ENCODE data around the gene PPP2R3B.
"Not testable (repeated sequence)": the region's sequence is repeated elsewhere in the genome, so short reads cannot be mapped to it uniquely, and the experiment has no call there.

The PPP2R3B gene

GRCh38 chrX:337331-337831 lies 49.3 kb downstream of the PPP2R3B start:
- DNase-seq (ENCODE audit: low spot score), result no peak

- DNase-seq (ENCODE audit: low spot score), result no peak
Measured at GRCh38 chrX:336227-336626, 50.5 kb downstream of the PPP2R3B start.

- DNase-seq (ENCODE audit: low spot score), result no peak
Measured at GRCh38 chrX:335758-336155, 51.0 kb downstream of the PPP2R3B start.

- no peak for DNase-seq (ENCODE audit: low spot score)
Measured at GRCh38 chrX:334971-335757, 51.5 kb downstream of the PPP2R3B start.

GRCh38 chrX:334331-334891 lies 52.3 kb downstream of the PPP2R3B start:
- no peak for DNase-seq (ENCODE audit: low spot score)

GRCh38 chrX:333611-334311 lies 52.9 kb downstream of the PPP2R3B start:
- no peak for DNase-seq (ENCODE audit: low spot score)

- no peak for DNase-seq (ENCODE audit: low spot score)
Measured at GRCh38 chrX:332916-333610, 53.6 kb downstream of the PPP2R3B start.

- no peak for DNase-seq (ENCODE audit: low spot score)
Measured at GRCh38 chrX:332496-332860, 54.2 kb downstream of the PPP2R3B start.

- DNase-seq (ENCODE audit: low spot score), result no peak
Measured at GRCh38 chrX:331825-332495, 54.7 kb downstream of the PPP2R3B start.

GRCh38 chrX:331151-331824 lies 55.4 kb downstream of the PPP2R3B start:
- no peak for DNase-seq (ENCODE audit: low spot score)

- no peak for DNase-seq (ENCODE audit: low spot score)
Measured at GRCh38 chrX:330726-331150, 56.0 kb downstream of the PPP2R3B start.

GRCh38 chrX:330141-330725 lies 56.5 kb downstream of the PPP2R3B start:
- not testable (repeated sequence) for DNase-seq (ENCODE audit: low spot score)

- no peak for DNase-seq (ENCODE audit: low spot score)
Measured at GRCh38 chrX:329291-329910, 57.3 kb downstream of the PPP2R3B start.

GRCh38 chrX:327660-328126 lies 59.0 kb downstream of the PPP2R3B start:
- DNase-seq (ENCODE audit: low spot score), result no peak

- DNase-seq (ENCODE audit: low spot score), result not testable (repeated sequence)
Measured at GRCh38 chrX:324664-325063, 62.0 kb downstream of the PPP2R3B start.

- no peak for DNase-seq (ENCODE audit: low spot score)
Measured at GRCh38 chrX:323721-324628, 62.7 kb downstream of the PPP2R3B start.

- DNase-seq (ENCODE audit: low spot score), result no peak
Measured at GRCh38 chrX:320126-320783, 66.5 kb downstream of the PPP2R3B start.

- no peak for DNase-seq (ENCODE audit: low spot score)
Measured at GRCh38 chrX:319579-320125, 67.1 kb downstream of the PPP2R3B start.
